Measurements from ENCODE around the gene PLSCR3.

- TF ChIP-seq POLR2AphosphoS5 (IDR thresholded peaks at IDR 0.05) (peak; percentile 72 to 82 (median 74)), CTCF (IDR thresholded peaks at IDR 0.05 in 8 of 11, conservative IDR thresholded peaks at IDR 0.05 in 3 of 11) (peak; percentile 84 to 99 (median 95))
These were observed 38.2 kb downstream of the PLSCR3 start for GRCh38 chr17:7356072-7356549.
